GM19324 (cell line): Measurements from ENCODE around the gene RALGDS.
A peak's percentile ranks its signal among the peaks of the same experiment; 100 is the strongest.

ENCODE experiments used
- ATAC-seq: cut with Tn5 transposase; IDR thresholded peaks from one replicate; pipeline ENCODE4 v1.9.1; 2021; ENCODE audit warnings: mild to moderate bottlenecking, moderate library complexity; ENCODE audit not compliant: unreplicated experiment, low FRiP score

Gene RALGDS

DNA sequence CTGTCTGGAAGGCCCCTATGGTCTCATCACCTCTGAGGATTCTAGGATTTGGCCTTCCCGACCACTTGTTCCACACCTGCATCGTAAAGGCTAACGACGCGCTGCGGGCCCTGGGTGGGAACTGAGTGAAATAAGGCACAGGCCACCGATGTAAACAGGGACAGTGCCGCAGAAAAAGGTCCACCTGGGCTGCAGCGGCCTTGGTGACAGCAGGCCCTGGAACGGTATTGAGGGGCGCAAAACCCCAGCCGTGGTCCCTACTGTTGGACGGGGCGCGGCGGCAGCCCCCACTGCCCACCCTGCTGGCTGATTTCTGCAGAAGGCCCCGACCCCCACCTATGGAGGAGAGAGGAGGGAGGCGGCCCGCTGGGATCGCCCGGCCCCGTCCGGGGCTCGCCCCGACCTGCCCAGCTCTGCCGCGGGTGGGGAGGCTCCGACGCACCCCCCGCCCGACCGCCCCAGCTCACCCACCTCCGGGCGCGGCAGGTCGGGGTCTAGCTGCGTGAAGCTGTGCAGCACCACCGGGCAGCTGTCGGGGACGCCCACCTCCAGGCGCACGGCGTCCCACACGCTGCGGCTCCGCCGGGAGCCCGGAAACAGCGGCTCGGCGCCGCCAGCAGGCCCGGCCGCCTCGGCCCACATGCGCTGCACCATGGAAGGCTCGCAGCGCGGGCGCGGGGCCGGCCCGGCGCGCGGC is 391 bp downstream of the RALGDS start:
- ATAC-seq, result no peak

GRCh38 chr9:133119846-133120500 is 1.1 kb downstream of the RALGDS start:
- ATAC-seq, result no peak

DNA sequence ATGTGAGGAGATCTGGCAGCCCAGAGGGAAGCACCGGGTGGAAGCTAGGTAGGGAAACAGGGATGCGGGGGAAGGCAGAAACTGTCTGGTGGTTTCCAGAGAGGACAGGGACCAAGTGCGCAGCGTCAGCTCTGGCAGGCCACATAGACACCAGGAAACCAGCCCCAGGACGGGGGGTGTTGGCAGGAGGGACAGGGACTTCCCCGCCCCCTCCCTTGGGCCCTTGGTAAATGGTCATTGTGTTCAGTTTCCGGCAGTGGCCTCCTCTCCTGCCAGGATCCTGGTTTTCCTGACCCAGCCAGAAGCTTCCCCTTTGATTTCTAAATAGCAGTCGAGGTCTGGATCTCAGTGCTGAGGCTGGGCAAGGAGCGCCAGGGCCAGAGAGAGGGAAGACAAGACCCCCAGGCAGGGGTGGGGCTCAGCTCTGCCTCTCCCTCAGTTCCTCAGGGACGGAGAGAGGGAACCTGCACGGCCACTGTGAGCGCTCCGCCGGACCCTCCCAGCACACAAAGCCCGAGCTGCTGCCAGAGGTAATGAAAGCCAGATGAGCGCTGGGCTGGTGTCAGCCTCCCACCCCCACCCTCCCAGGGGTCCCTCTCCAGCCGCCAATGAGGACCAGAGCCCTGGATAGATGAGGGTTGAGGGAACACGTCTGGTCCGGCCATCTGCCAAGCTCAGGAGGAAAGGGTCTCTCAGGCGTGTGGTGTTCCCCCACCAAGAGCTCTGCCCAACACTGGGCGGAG is 1.8 kb downstream of the RALGDS start:
- no peak for ATAC-seq

DNA sequence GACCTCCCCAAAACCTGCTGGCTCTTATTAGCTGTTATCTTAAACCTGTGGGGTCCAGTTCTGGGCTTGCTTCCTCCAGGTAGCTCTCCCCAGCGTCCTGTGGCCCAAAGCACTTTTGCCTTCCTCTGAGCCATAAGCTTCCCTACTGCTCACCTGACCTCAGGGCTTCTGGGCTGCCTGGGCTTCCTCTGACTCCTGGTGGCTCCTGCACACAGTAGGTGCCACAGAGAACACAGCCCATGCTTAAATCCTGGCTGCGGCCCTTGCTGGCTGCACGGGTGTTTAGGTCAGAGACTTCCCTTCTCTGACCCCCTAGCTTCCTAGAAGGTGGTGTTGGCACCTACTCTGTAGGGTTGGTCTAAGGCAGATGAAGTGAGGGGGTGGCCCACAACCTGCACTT is 2.5 kb downstream of the RALGDS start:
- ATAC-seq, result no peak

- ATAC-seq, result no peak
Observed at GRCh38 chr9:133118179-133118520, 2.9 kb downstream of the RALGDS start.

GRCh38 chr9:133117271-133118178 is 3.5 kb downstream of the RALGDS start:
- no peak for ATAC-seq

GRCh38 chr9:133116346-133117231 is 4.5 kb downstream of the RALGDS start:
- ATAC-seq, result no peak

DNA sequence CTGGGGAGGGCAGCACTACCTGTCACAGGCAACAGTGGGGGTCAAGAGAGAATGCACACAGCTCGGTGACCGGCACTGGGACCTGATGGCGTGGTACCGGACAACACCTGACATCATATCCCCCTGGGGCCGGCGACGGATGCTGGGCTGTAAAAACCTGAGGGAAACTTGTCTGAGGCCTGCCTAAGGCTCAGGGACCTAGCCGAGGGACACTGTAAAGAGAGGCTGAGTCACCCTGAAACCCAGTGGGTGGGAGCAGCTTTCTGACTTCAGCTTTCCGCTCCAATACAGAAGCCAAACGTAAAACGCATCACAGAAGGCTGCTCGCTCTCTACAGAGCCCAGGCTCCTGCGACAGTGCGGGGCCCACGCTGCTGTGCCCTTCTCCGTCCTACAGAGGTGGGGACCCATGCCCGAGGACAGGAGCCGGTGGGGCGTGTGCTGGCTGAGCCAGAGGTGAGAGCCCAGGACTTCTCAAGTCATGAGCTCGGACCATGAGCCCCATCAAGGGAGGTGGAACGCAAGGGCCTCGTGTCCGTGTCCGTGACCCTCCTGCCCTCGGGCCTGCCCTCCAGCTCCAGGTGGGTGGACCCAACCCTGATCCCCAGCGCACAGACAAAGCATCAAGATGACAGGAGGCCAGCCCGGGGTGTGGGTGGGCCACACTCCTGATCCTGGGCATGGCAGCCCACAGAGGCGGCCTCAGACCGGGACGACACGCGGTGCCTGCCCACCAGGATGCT is 5.3 kb downstream of the RALGDS start:
- ATAC-seq, result peak; percentile 35

DNA sequence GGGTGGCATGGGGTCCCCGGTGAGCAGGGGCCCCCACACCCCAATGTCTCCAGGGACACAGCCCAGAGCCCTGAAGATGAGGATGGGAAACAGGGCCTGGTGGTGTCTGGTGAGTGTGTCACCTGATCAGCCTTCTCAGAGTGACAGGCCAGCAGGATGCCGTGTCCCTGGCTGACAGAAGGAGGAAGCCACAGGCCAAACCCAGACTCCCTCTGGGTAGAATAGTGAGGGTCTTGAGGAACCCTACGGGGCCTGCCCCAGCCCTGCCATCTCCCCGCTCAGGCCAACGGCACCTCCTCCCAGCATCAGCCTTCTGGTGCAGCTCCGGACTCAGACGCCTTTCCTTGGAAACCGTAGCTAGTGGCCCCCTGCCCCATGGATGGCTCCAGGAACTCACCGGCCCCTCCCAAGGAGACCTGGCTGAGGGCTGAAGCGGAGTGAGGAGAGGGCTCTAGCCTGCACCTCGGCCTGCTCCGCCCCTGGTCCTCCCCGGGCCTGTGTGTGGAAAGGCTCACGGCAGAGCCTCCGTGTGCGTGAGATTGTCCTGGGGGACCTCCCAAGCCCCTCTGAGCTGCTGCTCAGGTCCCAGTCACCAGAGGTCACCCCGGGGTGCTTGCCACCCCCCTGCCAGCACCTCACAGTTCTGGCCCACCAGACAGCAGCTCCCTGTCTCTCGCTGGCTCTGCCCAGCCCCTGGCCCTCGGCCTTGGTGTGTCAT is 6.0 kb downstream of the RALGDS start:
- no peak for ATAC-seq

GRCh38 chr9:133113949-133114885 is 6.8 kb downstream of the RALGDS start:
- ATAC-seq, result no peak

DNA sequence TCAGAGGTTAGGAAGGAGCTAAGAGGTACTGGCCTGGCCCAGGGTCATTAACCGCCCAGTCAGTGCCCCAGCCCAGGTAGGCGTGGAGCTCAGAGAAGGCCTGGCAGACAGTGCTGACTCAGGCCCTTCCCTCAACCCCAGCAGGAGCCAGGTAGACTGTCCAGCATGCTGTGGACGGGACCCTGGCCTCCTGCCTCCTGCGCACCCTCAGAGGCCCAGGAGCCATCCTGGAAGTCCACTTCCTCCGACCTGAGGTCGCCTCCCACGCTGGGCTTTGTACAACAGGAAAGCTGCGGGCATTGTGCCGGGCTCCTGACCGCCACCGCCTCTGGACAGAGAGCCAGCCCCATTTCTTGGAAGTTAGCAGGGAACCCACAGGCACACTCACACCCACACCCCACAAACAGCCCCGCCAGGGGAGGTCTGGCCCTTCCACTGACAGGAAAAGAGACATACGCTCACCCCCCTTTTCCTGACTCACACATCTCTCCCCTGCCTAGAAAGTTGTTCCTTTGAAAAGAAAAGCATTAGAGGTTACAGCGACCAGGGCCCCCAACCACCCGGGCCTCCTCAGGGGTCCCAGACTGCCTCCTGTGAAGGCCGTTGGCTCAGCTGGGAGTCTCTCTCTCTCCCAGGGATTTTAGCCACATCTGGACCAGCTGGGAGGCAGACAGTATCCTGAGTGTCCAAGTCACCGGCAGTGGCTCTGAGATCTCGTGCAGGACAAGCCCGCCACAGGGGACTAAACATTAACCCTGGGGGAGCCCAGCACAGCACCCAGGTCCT is 7.7 kb downstream of the RALGDS start:
- no peak for ATAC-seq

GRCh38 chr9:133112663-133113026 is 8.4 kb downstream of the RALGDS start:
- ATAC-seq, result no peak

DNA sequence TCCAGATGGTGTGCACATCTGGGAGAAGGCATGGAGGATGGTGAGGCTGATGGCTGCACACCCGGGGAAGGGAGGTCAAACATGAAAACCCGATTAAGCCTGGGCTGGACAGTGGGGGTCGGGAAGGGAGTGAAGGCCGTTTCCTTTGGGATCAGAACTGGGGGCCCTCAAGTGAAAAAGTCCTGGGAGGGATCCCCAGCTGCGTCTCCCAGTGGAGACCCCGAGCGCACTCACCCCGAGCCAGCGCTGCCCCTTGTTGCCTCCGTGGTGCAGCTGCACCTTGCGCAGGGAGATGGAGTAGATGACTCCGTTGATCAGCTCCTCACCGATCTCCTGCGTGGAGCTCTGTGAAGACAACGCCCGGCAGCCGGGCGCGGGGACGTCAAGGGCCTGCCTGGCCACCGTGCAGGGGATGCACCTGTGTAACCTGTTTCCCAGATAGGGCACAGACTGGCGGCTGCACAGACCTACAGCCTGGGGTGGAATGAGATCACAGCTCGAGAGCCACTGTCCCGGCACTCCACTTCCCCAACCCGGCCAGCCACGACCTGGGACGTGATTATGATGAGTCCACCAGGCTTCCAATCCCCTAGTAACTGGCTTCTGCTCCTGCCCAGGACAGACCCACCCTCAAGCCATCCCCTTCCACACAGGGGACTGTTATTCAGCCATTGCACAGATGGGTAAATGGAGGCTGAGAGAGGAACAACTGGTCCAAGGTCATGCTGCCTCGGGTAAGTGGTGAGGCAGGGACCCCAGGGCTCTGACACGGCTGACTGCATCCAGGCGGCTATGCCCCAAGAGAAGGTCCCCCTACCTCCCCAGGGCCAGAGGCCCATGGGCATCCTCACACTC is 9.0 kb downstream of the RALGDS start:
- ATAC-seq, result no peak

DNA sequence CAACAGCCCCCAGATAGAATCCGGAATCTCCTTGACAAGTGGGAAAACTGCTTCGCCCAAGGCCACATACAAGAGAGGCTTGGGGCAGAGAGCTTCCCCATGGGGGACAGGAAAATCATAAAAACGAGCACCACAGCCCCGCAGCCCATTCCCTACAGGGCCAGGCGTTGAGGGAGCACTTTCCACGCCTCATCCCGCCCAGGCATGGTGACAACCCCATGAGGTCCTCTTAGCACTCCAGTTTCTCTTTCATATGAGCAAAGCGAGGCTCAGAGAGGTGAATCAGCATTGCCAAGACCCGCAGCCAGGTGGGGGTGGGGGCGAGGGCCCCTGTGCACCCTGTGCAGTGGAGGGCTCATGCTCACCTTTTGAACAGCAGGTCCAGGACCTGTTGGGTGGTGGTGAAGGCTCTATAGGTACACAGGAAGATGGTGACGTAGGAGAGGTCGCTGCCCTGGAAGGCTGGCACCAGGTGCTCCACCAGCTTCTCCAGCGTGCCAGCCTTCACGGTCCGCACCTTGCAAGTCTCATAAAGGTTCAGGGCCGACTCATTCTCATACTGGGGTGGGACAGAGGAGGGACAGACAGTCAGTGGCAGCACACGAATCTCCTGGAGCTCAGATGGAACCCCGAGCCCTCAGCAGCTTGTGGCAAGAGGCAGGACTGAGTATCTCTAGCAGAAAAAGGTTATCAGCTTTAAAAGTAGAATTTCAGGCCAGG is 10.9 kb downstream of the RALGDS start:
- no peak for ATAC-seq
